Activated naive CD4-positive, alpha-beta T cell treated with anti-CD3 and anti-CD28 coated beads, Interleukin-2, amount 50 U/mL, for 24 hours (primary cell): ENCODE results near the gene STXBP6.
A peak's percentile ranks its signal among the peaks of the same experiment; 100 is the strongest.
"Not testable (repeated sequence)": the region's sequence is repeated elsewhere in the genome, so short reads cannot be mapped to it uniquely, and the experiment has no call there.

ENCODE experiments used
- H3K27ac Mint-ChIP-seq: one replicate; pipeline ENCODE4 v1.8.0; 2021; ENCODE audit warnings: mild to moderate bottlenecking, mixed read lengths
- H3K27me3 Mint-ChIP-seq: one replicate; pipeline ENCODE4 v1.8.0; 2021; ENCODE audit warnings: mixed read lengths
- H3K36me3 Mint-ChIP-seq: one replicate; pipeline ENCODE4 v1.8.0; 2021; ENCODE audit warnings: mixed read lengths
- H3K4me1 Mint-ChIP-seq: one replicate; pipeline ENCODE4 v1.8.0; 2021; ENCODE audit warnings: mixed read lengths
- H3K4me3 Mint-ChIP-seq: one replicate; pipeline ENCODE4 v1.8.0; 2021; ENCODE audit warnings: mild to moderate bottlenecking, mixed read lengths
- H3K9me3 Mint-ChIP-seq: one replicate; pipeline ENCODE4 v1.8.0; 2021; ENCODE audit warnings: mixed read lengths

Gene STXBP6

GRCh38 chr14:24804552-24805212, 245.3 kb downstream of the STXBP6 start:
- Mint-ChIP-seq H3K4me1 (no peaks in the 10 kb centered on the region), H3K4me3 (no peak overlapping the region), H3K9me3 (no peaks in the 10 kb centered on the region), H3K27ac (peak overlapping the region; percentile 41), H3K36me3 (no peaks in the 10 kb centered on the region), H3K27me3 (peaks cover 6% of the 10 kb centered on the region)

DNA sequence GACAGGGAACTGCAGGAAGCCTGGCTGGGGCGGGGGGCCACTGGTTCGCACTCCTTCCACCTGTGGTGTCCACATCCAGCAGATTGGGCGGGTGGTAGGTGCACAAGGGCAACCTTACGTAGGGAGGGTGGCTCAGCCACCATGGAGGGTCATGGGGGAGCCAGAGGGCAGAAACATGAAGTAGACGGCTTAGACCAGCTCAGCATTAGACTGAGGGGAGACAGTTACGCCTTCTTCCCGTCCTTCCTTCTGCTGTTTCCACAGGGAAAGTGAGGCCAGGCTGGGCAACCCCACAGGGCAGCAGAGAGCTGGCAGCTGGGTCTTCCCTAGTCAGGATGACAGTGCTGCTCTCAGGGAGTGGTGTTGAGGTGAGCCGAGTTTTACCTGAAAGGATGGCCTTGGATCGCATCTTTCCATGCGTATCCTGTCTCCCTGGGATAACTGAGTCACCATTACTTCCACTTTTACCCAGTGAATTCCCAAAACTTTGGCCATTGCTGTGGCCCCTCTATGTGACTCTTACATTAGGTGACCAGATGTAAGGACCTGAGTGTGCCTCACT, 245.9 kb downstream of the STXBP6 start:
- Mint-ChIP-seq H3K9me3 (no peaks in the 10 kb centered on the region), H3K36me3 (no peaks in the 10 kb centered on the region), H3K4me3 (no peak overlapping the region), H3K4me1 (no peaks in the 10 kb centered on the region), H3K27me3 (peaks cover 6% of the 10 kb centered on the region), H3K27ac (peak overlapping the region; percentile 41)

DNA sequence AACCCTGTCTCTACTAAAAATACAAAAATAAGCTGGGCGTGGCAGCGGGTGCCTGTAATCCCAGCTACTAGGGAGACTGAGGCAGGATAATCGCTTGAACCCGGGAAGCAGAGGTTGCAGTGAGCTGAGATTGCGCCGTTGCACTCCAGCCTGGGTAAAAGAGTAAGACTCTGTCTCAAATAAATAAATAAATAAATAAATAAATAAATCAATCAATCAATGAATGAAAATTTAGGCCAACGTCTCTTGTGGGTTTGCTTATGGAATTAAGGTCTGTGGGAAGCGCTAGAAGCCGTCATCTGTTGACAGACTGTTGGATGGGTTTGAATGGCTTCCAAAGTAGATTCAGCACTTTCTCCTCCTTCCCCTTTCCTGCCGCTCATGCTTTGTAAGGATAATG, 246.5 kb downstream of the STXBP6 start:
- not testable (repeated sequence) for H3K9me3 Mint-ChIP-seq, H3K4me3 Mint-ChIP-seq, H3K4me1 Mint-ChIP-seq, H3K27me3 Mint-ChIP-seq, H3K27ac Mint-ChIP-seq, H3K36me3 Mint-ChIP-seq

- peaks cover 4% of the 10 kb centered on the region for H3K27me3 Mint-ChIP-seq
- no peaks in the 10 kb centered on the region for H3K9me3 Mint-ChIP-seq
- no peaks in the 10 kb centered on the region for H3K4me1 Mint-ChIP-seq
- H3K27ac Mint-ChIP-seq: no peak overlapping the region
- H3K36me3 Mint-ChIP-seq: no peaks in the 10 kb centered on the region
- H3K4me3 Mint-ChIP-seq: no peak overlapping the region
These were observed 247.7 kb downstream of the STXBP6 start for GRCh38 chr14:24802236-24802635.

- peaks cover 2% of the 10 kb centered on the region for H3K27me3 Mint-ChIP-seq
These were observed 248.9 kb downstream of the STXBP6 start for GRCh38 chr14:24801024-24801423.

DNA sequence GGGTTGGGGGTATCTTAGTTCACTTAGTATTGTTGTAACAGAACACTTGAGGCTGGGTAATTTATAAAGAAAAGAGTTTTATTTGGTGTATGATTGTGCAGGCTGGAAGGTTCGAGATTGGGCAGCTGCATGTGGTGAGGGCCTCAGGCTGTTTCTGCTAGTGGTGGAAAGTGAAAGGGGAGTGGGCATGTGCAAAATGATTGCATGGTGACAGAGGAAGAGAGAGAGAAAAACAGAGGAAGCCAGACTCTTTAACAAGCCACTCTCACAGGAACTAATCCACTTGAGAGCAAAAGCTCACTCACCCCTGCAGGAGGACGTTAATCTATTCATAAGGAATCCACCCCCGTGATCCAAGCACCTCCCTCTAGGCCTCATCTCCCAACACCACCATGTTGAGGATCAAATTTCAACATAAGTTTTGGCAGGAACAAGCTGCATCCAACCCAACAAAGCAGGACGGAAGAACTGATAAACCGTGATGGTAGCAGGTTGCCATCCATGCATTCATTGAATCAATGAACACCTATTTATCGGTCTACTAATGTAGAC, 251.0 kb downstream of the STXBP6 start:
- Mint-ChIP-seq H3K4me3 (no peak overlapping the region), H3K27ac (no peak overlapping the region), H3K9me3 (no peaks in the 10 kb centered on the region), H3K27me3 (peaks cover 3% of the 10 kb centered on the region), H3K36me3 (no peaks in the 10 kb centered on the region), H3K4me1 (no peaks in the 10 kb centered on the region)

More at GRCh38 chr14:24801024-24801423, 248.9 kb downstream of the STXBP6 start:
- H3K4me3 Mint-ChIP-seq: no peak overlapping the region
- no peaks in the 10 kb centered on the region for H3K36me3 Mint-ChIP-seq
- H3K9me3 Mint-ChIP-seq: no peaks in the 10 kb centered on the region
- H3K27ac Mint-ChIP-seq: no peak overlapping the region
- no peaks in the 10 kb centered on the region for H3K4me1 Mint-ChIP-seq

- Mint-ChIP-seq H3K9me3 (no peaks in the 10 kb centered on the region), H3K4me1 (no peaks in the 10 kb centered on the region), H3K36me3 (no peaks in the 10 kb centered on the region), H3K27ac (no peak overlapping the region), H3K4me3 (no peak overlapping the region), H3K27me3 (peaks cover 5% of the 10 kb centered on the region)
These were observed 254.5 kb downstream of the STXBP6 start for GRCh38 chr14:24795406-24795805.

DNA sequence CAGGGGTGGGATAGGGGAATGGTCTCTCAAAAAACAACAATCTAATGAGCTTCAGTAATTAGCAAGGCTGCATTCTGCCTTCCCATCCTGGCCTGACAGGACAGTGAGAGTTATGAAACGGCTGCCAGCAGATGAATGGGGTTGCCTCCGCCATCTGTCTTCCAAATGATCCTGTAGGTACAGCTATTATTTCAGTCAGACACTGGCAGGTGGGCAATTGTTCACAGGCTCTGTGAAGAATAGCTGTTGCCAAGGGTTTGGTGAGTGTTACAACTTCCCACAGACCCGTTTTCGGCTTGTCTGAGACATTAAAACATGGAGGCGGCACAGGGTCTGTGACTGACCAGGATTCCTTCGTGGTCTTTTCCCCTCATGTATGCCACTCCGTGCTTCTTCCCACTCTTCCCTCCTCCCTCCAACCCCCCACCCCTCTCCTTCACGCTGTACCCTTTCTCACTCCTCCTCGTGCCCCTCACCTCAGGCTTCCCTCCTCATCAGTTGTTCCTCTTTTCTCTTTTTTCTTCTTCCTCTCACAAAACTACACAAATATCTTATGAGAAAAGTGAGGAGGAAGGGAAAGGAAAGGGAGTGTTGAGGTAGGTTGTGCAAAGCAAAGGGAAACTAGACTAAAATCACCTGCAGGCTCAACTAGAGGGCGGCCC, 255.2 kb downstream of the STXBP6 start:
- Mint-ChIP-seq H3K4me1 (no peaks in the 10 kb centered on the region), H3K36me3 (no peaks in the 10 kb centered on the region), H3K4me3 (no peak overlapping the region), H3K9me3 (no peaks in the 10 kb centered on the region), H3K27ac (no peak overlapping the region), H3K27me3 (peaks cover 5% of the 10 kb centered on the region)

DNA sequence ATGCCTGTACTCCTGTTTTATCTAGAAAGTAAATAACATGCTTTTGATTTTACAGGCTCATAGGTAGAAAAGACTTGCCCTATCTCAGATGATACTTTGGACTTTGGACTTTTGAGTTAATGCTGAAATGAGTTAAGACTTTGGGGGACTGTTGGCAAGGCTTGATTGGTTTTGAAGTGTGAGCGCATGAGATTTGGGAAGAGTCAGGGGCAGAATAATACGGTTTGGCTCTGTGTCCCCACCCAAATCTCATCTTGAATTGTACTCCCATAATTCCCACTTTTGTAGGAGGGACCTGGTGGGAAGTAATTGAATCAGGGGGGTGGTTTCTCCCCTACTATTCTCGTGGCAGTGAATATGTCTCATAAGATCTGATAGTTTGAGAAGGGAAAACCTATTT, 259.8 kb downstream of the STXBP6 start:
- no peaks in the 10 kb centered on the region for H3K9me3 Mint-ChIP-seq
- peaks cover 7% of the 10 kb centered on the region for H3K27me3 Mint-ChIP-seq
- no peaks in the 10 kb centered on the region for H3K36me3 Mint-ChIP-seq

GRCh38 chr14:24789378-24789884, 260.5 kb downstream of the STXBP6 start:
- no peaks in the 10 kb centered on the region for H3K9me3 Mint-ChIP-seq
- no peak overlapping the region for H3K27ac Mint-ChIP-seq
- peaks cover 7% of the 10 kb centered on the region for H3K27me3 Mint-ChIP-seq
- H3K4me3 Mint-ChIP-seq: no peak overlapping the region
- H3K4me1 Mint-ChIP-seq: no peaks in the 10 kb centered on the region
- no peaks in the 10 kb centered on the region for H3K36me3 Mint-ChIP-seq

More for the DNA sequence above, 259.8 kb downstream of the STXBP6 start:
- Mint-ChIP-seq H3K4me3 (no peak overlapping the region), H3K4me1 (no peaks in the 10 kb centered on the region), H3K27ac (no peak overlapping the region)

DNA sequence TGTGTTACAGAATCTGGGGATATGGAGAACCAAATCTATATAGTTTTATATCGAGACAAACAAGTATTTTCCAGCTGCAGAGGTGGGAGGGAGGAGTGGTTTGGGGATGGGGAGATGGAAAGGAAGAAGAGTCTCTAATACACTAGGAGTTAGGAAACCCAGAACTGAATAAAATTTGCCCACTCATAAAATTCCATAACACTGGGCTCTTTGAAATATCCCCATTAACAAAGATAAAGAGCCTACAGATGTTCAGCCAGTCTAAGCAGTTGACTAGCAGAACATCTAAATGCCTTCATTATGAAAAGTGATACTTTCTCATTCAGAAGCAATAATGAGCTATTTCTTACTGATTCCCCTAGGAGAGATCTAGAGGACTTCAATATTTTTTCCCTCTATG, 264.2 kb downstream of the STXBP6 start:
- no peak overlapping the region for H3K4me3 Mint-ChIP-seq
- peaks cover 3% of the 10 kb centered on the region for H3K27me3 Mint-ChIP-seq
- no peak overlapping the region for H3K27ac Mint-ChIP-seq
- no peaks in the 10 kb centered on the region for H3K4me1 Mint-ChIP-seq
- H3K36me3 Mint-ChIP-seq: no peaks in the 10 kb centered on the region
- H3K9me3 Mint-ChIP-seq: no peaks in the 10 kb centered on the region

DNA sequence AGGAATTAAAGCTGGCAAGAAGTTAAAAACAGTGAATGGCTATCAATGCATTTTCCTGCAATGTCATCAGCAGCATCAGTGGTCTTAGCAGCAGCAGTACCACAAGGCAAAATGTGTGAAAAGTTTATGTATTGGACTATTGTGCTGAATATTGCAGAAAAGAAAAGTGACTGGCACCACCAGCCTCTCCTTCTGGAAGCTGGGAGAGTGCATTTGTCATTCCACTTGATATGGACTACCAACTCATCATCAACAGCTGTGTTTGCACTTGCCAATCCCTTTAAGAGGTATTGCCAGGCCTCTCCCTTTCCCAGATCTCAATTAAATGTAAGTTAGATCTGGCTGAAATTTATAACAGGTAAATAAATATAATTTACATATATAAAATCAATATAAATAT, 265.0 kb downstream of the STXBP6 start:
- Mint-ChIP-seq H3K4me1 (no peaks in the 10 kb centered on the region), H3K27ac (no peak overlapping the region), H3K27me3 (peaks cover 3% of the 10 kb centered on the region), H3K4me3 (no peak overlapping the region), H3K9me3 (no peaks in the 10 kb centered on the region), H3K36me3 (no peaks in the 10 kb centered on the region)

DNA sequence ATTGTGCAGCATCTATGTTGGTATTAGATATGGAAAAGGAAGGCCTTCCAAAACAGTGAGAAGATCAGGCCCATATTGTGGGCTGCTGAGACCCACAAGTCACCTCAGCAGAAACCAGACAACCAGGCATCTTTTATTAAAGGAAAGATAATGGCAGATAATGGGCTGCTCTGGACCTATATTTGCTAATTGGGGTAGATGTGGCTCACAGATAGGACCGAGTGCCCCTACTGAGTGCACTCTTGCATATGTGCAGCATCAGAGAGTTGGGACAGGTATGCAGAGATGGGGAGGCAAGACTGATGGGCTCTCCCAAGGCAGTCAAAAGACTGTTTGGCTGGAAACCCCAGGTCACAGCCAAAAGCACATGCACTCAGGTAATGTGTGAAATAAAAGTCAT, 266.2 kb downstream of the STXBP6 start:
- Mint-ChIP-seq H3K36me3 (no peaks in the 10 kb centered on the region), H3K9me3 (no peaks in the 10 kb centered on the region), H3K4me1 (no peaks in the 10 kb centered on the region), H3K27ac (no peak overlapping the region), H3K4me3 (no peak overlapping the region), H3K27me3 (peaks cover 3% of the 10 kb centered on the region)

DNA sequence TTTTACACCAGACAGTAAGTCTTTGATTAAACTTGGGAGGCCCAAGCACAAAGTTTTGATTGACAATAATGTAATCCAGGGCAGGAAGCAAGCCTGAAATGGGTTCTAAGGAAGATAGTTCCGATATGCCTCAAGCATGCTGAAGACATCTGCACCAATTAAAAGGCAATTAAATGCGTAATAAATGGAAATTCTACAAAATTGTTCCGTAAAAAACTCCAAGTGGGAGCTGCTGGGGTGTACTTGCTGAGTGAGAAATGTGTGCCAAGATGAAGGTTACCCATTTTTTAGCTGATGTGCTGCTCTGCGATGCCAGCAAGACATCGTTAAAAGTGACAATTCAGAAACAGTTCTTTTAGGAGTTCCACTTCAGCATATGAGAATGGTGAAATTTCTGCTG, 269.7 kb downstream of the STXBP6 start:
- no peaks in the 10 kb centered on the region for H3K36me3 Mint-ChIP-seq
- peaks cover 4% of the 10 kb centered on the region for H3K27me3 Mint-ChIP-seq
- H3K27ac Mint-ChIP-seq: no peak overlapping the region
- H3K9me3 Mint-ChIP-seq: no peaks in the 10 kb centered on the region
- H3K4me1 Mint-ChIP-seq: no peaks in the 10 kb centered on the region
- H3K4me3 Mint-ChIP-seq: no peak overlapping the region

GRCh38 chr14:24777678-24778077, 272.3 kb downstream of the STXBP6 start:
- Mint-ChIP-seq H3K4me3 (no peak overlapping the region), H3K9me3 (no peaks in the 10 kb centered on the region), H3K36me3 (no peaks in the 10 kb centered on the region), H3K27me3 (peaks cover 10% of the 10 kb centered on the region), H3K27ac (no peak overlapping the region), H3K4me1 (no peaks in the 10 kb centered on the region)

DNA sequence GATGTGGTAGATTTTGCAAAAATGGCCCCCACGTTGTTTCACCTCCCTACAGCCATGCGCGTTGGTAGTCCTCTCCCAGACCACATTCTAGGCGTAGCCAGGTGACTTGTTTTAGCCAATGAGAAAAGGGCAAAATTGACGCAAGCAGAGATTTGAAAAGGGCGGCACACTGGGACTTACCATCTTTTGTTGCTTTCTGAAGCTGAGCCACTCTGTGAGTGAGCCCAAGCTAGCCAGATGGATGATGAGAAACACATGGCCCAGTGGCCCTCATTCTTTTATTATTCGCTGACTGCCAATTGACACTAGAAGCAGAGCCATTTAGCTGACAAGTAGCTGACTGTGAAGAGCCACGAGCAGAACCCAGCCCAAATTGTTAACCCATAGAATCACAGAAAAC, 274.0 kb downstream of the STXBP6 start:
- Mint-ChIP-seq H3K27me3 (peaks cover 25% of the 10 kb centered on the region), H3K4me1 (no peaks in the 10 kb centered on the region), H3K9me3 (no peaks in the 10 kb centered on the region), H3K4me3 (no peak overlapping the region), H3K27ac (peak overlapping the region; percentile 17), H3K36me3 (no peaks in the 10 kb centered on the region)
